HFF-Myc (cell line): Measurements from ENCODE around the gene FBN2.

Experiments used
- DNase-seq: peaks from one replicate; pipeline ENCODE4 v3.0.0-alpha.2; 2011; ENCODE audit warnings: low read depth; ENCODE audit errors: extremely low read depth
- H3K4me3 ChIP-seq: replicated peaks from 2 replicates; pipeline ENCODE4 v1.5.1; 2011; ENCODE audit warnings: low read depth, mild to moderate bottlenecking, control low read depth, low read length
- TF ChIP-seq, protein P1 (sequence below): IDR thresholded peaks from 2 replicates; pipeline ENCODE4 v1.5.1; 2012; ENCODE audit warnings: mild to moderate bottlenecking, low read depth, low read length, control low read depth; ENCODE audit errors: missing control alignments

The FBN2 gene

GRCh38 chr5:128535251-128535650 is 2.8 kb downstream of the FBN2 start:
- TF ChIP-seq, protein P1, sequence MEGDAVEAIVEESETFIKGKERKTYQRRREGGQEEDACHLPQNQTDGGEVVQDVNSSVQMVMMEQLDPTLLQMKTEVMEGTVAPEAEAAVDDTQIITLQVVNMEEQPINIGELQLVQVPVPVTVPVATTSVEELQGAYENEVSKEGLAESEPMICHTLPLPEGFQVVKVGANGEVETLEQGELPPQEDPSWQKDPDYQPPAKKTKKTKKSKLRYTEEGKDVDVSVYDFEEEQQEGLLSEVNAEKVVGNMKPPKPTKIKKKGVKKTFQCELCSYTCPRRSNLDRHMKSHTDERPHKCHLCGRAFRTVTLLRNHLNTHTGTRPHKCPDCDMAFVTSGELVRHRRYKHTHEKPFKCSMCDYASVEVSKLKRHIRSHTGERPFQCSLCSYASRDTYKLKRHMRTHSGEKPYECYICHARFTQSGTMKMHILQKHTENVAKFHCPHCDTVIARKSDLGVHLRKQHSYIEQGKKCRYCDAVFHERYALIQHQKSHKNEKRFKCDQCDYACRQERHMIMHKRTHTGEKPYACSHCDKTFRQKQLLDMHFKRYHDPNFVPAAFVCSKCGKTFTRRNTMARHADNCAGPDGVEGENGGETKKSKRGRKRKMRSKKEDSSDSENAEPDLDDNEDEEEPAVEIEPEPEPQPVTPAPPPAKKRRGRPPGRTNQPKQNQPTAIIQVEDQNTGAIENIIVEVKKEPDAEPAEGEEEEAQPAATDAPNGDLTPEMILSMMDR = no peak
- H3K4me3 ChIP-seq = peak overlapping the region; percentile 89
- DNase-seq = no peak

DNA sequence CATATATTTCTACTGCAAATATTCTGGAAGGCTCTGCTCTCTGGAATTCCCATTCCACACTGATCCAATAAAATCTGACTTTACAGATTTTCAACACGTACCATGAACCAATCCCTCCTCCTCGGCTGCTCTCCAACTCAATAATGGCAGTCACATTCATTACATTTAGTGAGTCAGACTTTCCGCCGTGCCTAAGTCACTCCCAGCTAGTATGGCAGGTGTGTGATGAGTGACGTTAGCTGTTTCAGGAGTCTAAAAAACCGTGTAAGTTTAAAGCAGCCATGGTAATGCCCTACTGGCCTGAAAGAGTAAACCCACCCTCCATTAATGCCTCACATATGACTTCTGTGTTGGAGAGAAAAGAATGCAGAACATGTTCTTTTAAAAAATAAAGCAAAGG is 3.3 kb downstream of the FBN2 start:
- TF ChIP-seq, protein P1 = no peak
- peak; percentile 52 for DNase-seq
- no peak overlapping the region for H3K4me3 ChIP-seq

DNA sequence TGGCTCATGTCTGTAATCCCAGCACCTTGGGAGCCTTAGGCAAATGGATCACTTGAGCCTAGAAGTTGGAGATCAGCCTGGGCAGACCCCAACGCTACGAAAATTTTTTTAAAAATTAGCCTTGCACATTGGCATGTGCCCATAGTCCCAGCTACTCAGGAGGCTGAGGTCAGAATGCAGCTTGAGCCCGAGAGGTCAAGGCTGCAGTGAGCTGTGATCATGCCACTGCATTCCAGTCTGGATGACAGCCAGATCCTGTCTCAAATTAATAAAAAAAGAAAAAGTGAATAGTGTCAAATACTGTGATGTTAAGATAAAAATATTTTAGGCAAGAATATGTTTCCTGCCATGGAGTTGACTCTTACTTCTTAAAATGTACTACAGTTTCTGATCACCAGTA is 5.3 kb downstream of the FBN2 start:
- TF ChIP-seq, protein P1 = no peak
- DNase-seq = no peak
- no peak overlapping the region for H3K4me3 ChIP-seq

DNA sequence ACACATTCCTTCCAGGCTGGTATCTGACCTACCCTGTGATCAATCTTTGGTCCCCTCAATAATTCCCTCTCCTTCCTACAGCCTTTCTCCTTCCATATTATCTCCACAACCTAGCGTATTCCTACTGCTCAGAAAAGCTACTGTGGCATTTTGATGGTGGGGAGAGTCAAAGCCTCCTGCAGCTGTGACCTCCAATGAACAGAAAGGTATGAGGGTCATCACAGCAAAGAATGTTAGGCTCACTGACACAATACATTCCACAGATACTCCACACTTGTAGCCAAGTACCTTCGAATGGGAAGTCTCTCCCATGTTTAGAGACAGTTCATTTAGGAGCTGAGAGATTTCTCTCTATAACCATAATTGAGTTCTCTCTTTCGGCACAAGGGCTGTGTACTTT is 5.9 kb downstream of the FBN2 start:
- no peak overlapping the region for H3K4me3 ChIP-seq
- no peak for DNase-seq
- TF ChIP-seq, protein P1 = no peak

GRCh38 chr5:128528637-128529255 is 9.3 kb downstream of the FBN2 start:
- no peak overlapping the region for H3K4me3 ChIP-seq
- TF ChIP-seq, protein P1 = no peak
- no peak for DNase-seq

- TF ChIP-seq, protein P1 = no peak
- no peak overlapping the region for H3K4me3 ChIP-seq
- no peak for DNase-seq
These were observed 9.9 kb downstream of the FBN2 start for GRCh38 chr5:128528126-128528525.

DNA sequence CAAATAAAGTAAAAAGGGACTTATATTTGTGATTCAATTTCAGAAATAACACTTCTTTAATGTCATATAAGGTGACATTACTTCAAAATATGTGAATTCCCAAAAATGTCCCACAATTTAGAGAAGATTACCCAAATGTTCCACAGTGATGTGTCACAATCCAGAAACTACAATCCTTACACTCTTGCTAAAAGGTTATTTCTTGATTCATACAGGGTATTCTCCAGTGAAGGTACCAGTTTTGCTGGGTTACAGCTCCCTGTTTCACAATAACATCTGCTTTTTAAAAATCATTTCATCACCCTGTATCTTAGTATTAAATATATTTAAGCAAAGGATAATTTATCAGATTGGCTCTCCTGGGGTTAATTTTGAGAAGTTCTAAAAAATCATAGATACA is 11.0 kb downstream of the FBN2 start:
- H3K4me3 ChIP-seq = no peak overlapping the region
- TF ChIP-seq, protein P1 = no peak
- no peak for DNase-seq
